ENCODE data around the gene HOXA11.

Gene HOXA11

GRCh38 chr7:27192546-27193334 lies 7.7 kb upstream of the HOXA11 start:
- DNase-seq: peak; percentile 31

- peak; percentile 30 for DNase-seq
Measured at GRCh38 chr7:27191833-27192545, 7.0 kb upstream of the HOXA11 start.

GRCh38 chr7:27191161-27191731 lies 6.2 kb upstream of the HOXA11 start:
- peak; percentile 25 for DNase-seq

GRCh38 chr7:27189997-27190748 lies 5.1 kb upstream of the HOXA11 start:
- no peak for DNase-seq

GRCh38 chr7:27189295-27189996 lies 4.4 kb upstream of the HOXA11 start:
- peak; percentile 29 for DNase-seq

GRCh38 chr7:27188386-27189294 lies 3.6 kb upstream of the HOXA11 start:
- peak; percentile 37 for DNase-seq

- DNase-seq: no peak
Measured at GRCh38 chr7:27187475-27188385, 2.7 kb upstream of the HOXA11 start.

GRCh38 chr7:27186668-27187474 lies 1.8 kb upstream of the HOXA11 start:
- peak; percentile 8 for DNase-seq

- peak; percentile 32 for DNase-seq
Measured at GRCh38 chr7:27185854-27186667, 1.0 kb upstream of the HOXA11 start.

GRCh38 chr7:27184337-27185012 lies 557 bp downstream of the HOXA11 start:
- peak; percentile 40 for DNase-seq

- no peak for DNase-seq
Measured at GRCh38 chr7:27183682-27184336, 1.2 kb downstream of the HOXA11 start.

GRCh38 chr7:27182861-27183681 lies 2.0 kb downstream of the HOXA11 start:
- no peak for DNase-seq

- DNase-seq: no peak
Measured at GRCh38 chr7:27182285-27182841, 2.7 kb downstream of the HOXA11 start.

- no peak for DNase-seq
Measured at GRCh38 chr7:27181795-27182275, 3.2 kb downstream of the HOXA11 start.

- DNase-seq: no peak
Measured at GRCh38 chr7:27180431-27181420, 4.3 kb downstream of the HOXA11 start.
